ENCODE measurements around the gene PSMD10.
A peak's percentile ranks its signal among the peaks of the same experiment; 100 is the strongest.

PSMD10 gene

GRCh38 chrX:108097380-108097779 lies 6.0 kb upstream of the PSMD10 start:
- no peak overlapping the region for H3K4me3 Mint-ChIP-seq
- H3K4me1 Mint-ChIP-seq (ENCODE audit: low read depth), result peaks cover 8% of the 10 kb centered on the region
- no peaks in the 10 kb centered on the region for H3K27me3 Mint-ChIP-seq
- no peaks in the 10 kb centered on the region for H3K9me3 Mint-ChIP-seq (ENCODE audit: low read depth)
- no peak overlapping the region for H3K27ac Mint-ChIP-seq
- peaks cover 10% of the 10 kb centered on the region for H3K36me3 Mint-ChIP-seq

GRCh38 chrX:108091878-108092291 lies 543 bp upstream of the PSMD10 start:
- H3K36me3 Mint-ChIP-seq, result peaks cover 2% of the 10 kb centered on the region
- no peaks in the 10 kb centered on the region for H3K27me3 Mint-ChIP-seq
- H3K4me3 Mint-ChIP-seq, result no peak overlapping the region
- no peaks in the 10 kb centered on the region for H3K9me3 Mint-ChIP-seq (ENCODE audit: low read depth)
- H3K27ac Mint-ChIP-seq, result no peak overlapping the region
- peaks cover 15% of the 10 kb centered on the region for H3K4me1 Mint-ChIP-seq (ENCODE audit: low read depth)

GRCh38 chrX:108090491-108091263 lies 665 bp downstream of the PSMD10 start:
- H3K9me3 Mint-ChIP-seq (ENCODE audit: low read depth), result no peaks in the 10 kb centered on the region
- H3K4me3 Mint-ChIP-seq, result no peak overlapping the region
- H3K36me3 Mint-ChIP-seq, result peaks cover 2% of the 10 kb centered on the region
- H3K4me1 Mint-ChIP-seq (ENCODE audit: low read depth), result peaks cover 15% of the 10 kb centered on the region
- H3K27me3 Mint-ChIP-seq, result no peaks in the 10 kb centered on the region
- H3K27ac Mint-ChIP-seq, result no peak overlapping the region

- Mint-ChIP-seq H3K27ac (no peak overlapping the region), H3K36me3 (no peaks in the 10 kb centered on the region), H3K27me3 (no peaks in the 10 kb centered on the region), H3K4me1 (ENCODE audit: low read depth) (peaks cover 10% of the 10 kb centered on the region), H3K9me3 (ENCODE audit: low read depth) (no peaks in the 10 kb centered on the region), H3K4me3 (peak overlapping the region; percentile 46)
These were observed 2.8 kb downstream of the PSMD10 start for GRCh38 chrX:108088511-108088910.

GRCh38 chrX:108087792-108088191 lies 3.5 kb downstream of the PSMD10 start:
- Mint-ChIP-seq H3K27ac (no peak overlapping the region), H3K36me3 (no peaks in the 10 kb centered on the region), H3K4me1 (ENCODE audit: low read depth) (peaks cover 8% of the 10 kb centered on the region), H3K4me3 (no peak overlapping the region), H3K9me3 (ENCODE audit: low read depth) (no peaks in the 10 kb centered on the region), H3K27me3 (no peaks in the 10 kb centered on the region)

GRCh38 chrX:108081110-108081509 lies 10.2 kb downstream of the PSMD10 start:
- H3K36me3 Mint-ChIP-seq, result no peaks in the 10 kb centered on the region
- no peaks in the 10 kb centered on the region for H3K27me3 Mint-ChIP-seq
- no peaks in the 10 kb centered on the region for H3K4me1 Mint-ChIP-seq (ENCODE audit: low read depth)
- no peak overlapping the region for H3K27ac Mint-ChIP-seq
- H3K9me3 Mint-ChIP-seq (ENCODE audit: low read depth), result no peaks in the 10 kb centered on the region
- no peak overlapping the region for H3K4me3 Mint-ChIP-seq

- H3K27me3 Mint-ChIP-seq, result no peaks in the 10 kb centered on the region
- no peak overlapping the region for H3K4me3 Mint-ChIP-seq
- peaks cover 8% of the 10 kb centered on the region for H3K4me1 Mint-ChIP-seq (ENCODE audit: low read depth)
- no peaks in the 10 kb centered on the region for H3K9me3 Mint-ChIP-seq (ENCODE audit: low read depth)
- no peak overlapping the region for H3K27ac Mint-ChIP-seq
- no peaks in the 10 kb centered on the region for H3K36me3 Mint-ChIP-seq
These were observed 18.6 kb downstream of the PSMD10 start for GRCh38 chrX:108072746-108073145.

- Mint-ChIP-seq H3K27ac (peak overlapping the region; percentile 22), H3K27me3 (no peaks in the 10 kb centered on the region), H3K36me3 (no peaks in the 10 kb centered on the region), H3K4me1 (ENCODE audit: low read depth) (peaks cover 8% of the 10 kb centered on the region), H3K9me3 (ENCODE audit: low read depth) (no peaks in the 10 kb centered on the region), H3K4me3 (no peak overlapping the region)
These were observed 19.8 kb downstream of the PSMD10 start for GRCh38 chrX:108071578-108071977.

GRCh38 chrX:108070891-108071290 lies 20.5 kb downstream of the PSMD10 start:
- no peak overlapping the region for H3K27ac Mint-ChIP-seq
- no peaks in the 10 kb centered on the region for H3K36me3 Mint-ChIP-seq
- peaks cover 8% of the 10 kb centered on the region for H3K4me1 Mint-ChIP-seq (ENCODE audit: low read depth)
- H3K9me3 Mint-ChIP-seq (ENCODE audit: low read depth), result no peaks in the 10 kb centered on the region
- H3K27me3 Mint-ChIP-seq, result no peaks in the 10 kb centered on the region
- H3K4me3 Mint-ChIP-seq, result no peak overlapping the region

GRCh38 chrX:108068121-108068520 lies 23.2 kb downstream of the PSMD10 start:
- peaks cover 11% of the 10 kb centered on the region for H3K4me1 Mint-ChIP-seq (ENCODE audit: low read depth)
- H3K4me3 Mint-ChIP-seq, result no peak overlapping the region
- peak overlapping the region; percentile 10 for H3K27ac Mint-ChIP-seq
- H3K27me3 Mint-ChIP-seq, result no peaks in the 10 kb centered on the region
- H3K36me3 Mint-ChIP-seq, result no peaks in the 10 kb centered on the region
- no peaks in the 10 kb centered on the region for H3K9me3 Mint-ChIP-seq (ENCODE audit: low read depth)

- Mint-ChIP-seq H3K9me3 (ENCODE audit: low read depth) (no peaks in the 10 kb centered on the region), H3K4me3 (no peak overlapping the region), H3K27ac (no peak overlapping the region), H3K4me1 (ENCODE audit: low read depth) (peaks cover 3% of the 10 kb centered on the region), H3K36me3 (no peaks in the 10 kb centered on the region), H3K27me3 (no peaks in the 10 kb centered on the region)
These were observed 26.7 kb downstream of the PSMD10 start for GRCh38 chrX:108064613-108065012.

- Mint-ChIP-seq H3K27ac (no peak overlapping the region), H3K4me1 (ENCODE audit: low read depth) (peaks cover 3% of the 10 kb centered on the region), H3K9me3 (ENCODE audit: low read depth) (no peaks in the 10 kb centered on the region), H3K4me3 (no peak overlapping the region), H3K27me3 (no peaks in the 10 kb centered on the region), H3K36me3 (no peaks in the 10 kb centered on the region)
These were observed 27.3 kb downstream of the PSMD10 start for GRCh38 chrX:108064001-108064400.

GRCh38 chrX:108059801-108060200 lies 31.5 kb downstream of the PSMD10 start:
- Mint-ChIP-seq H3K9me3 (ENCODE audit: low read depth) (no peaks in the 10 kb centered on the region), H3K36me3 (peaks cover 2% of the 10 kb centered on the region), H3K4me3 (no peak overlapping the region), H3K4me1 (ENCODE audit: low read depth) (peaks cover 6% of the 10 kb centered on the region), H3K27me3 (no peaks in the 10 kb centered on the region), H3K27ac (no peak overlapping the region)

- no peak overlapping the region for H3K4me3 Mint-ChIP-seq
- H3K27me3 Mint-ChIP-seq, result no peaks in the 10 kb centered on the region
- no peaks in the 10 kb centered on the region for H3K9me3 Mint-ChIP-seq (ENCODE audit: low read depth)
These were observed 35.8 kb downstream of the PSMD10 start for GRCh38 chrX:108055546-108055945.

GRCh38 chrX:108053218-108053617 lies 38.1 kb downstream of the PSMD10 start:
- Mint-ChIP-seq H3K27me3 (no peaks in the 10 kb centered on the region), H3K4me3 (no peak overlapping the region), H3K36me3 (no peaks in the 10 kb centered on the region), H3K27ac (no peak overlapping the region), H3K9me3 (ENCODE audit: low read depth) (no peaks in the 10 kb centered on the region), H3K4me1 (ENCODE audit: low read depth) (peaks cover 12% of the 10 kb centered on the region)

More at GRCh38 chrX:108055546-108055945, 35.8 kb downstream of the PSMD10 start:
- peaks cover 14% of the 10 kb centered on the region for H3K4me1 Mint-ChIP-seq (ENCODE audit: low read depth)
- peaks cover 2% of the 10 kb centered on the region for H3K36me3 Mint-ChIP-seq
- no peak overlapping the region for H3K27ac Mint-ChIP-seq

GRCh38 chrX:108049649-108050048 lies 41.7 kb downstream of the PSMD10 start:
- Mint-ChIP-seq H3K4me3 (no peak overlapping the region), H3K27me3 (no peaks in the 10 kb centered on the region), H3K9me3 (ENCODE audit: low read depth) (no peaks in the 10 kb centered on the region), H3K4me1 (ENCODE audit: low read depth) (peaks cover 12% of the 10 kb centered on the region), H3K27ac (no peak overlapping the region), H3K36me3 (no peaks in the 10 kb centered on the region)

Data from activated naive CD8-positive, alpha-beta T cell (primary cell).